GM21576 (cell line): ENCODE measurements around the gene LOXL3.
"Not testable (repeated sequence)": the region's sequence is repeated elsewhere in the genome, so short reads cannot be mapped to it uniquely, and the experiment has no call there.

Experiments used
- ATAC-seq: cut with Tn5 transposase; IDR thresholded peaks from one replicate; pipeline ENCODE4 v1.9.1; 2021; ENCODE audit warnings: mild to moderate bottlenecking, moderate library complexity; ENCODE audit not compliant: unreplicated experiment

The LOXL3 gene

GRCh38 chr2:74496997-74497776, 56.6 kb downstream of the LOXL3 start:
- no peak for ATAC-seq

- ATAC-seq, result no peak
Observed at GRCh38 chr2:74495440-74495839, 58.3 kb downstream of the LOXL3 start.

- ATAC-seq, result no peak
Observed at GRCh38 chr2:74493546-74493945, 60.2 kb downstream of the LOXL3 start.

- no peak for ATAC-seq
Observed at GRCh38 chr2:74491648-74492544, 61.8 kb downstream of the LOXL3 start.

GRCh38 chr2:74489906-74490305, 63.8 kb downstream of the LOXL3 start:
- no peak for ATAC-seq

GRCh38 chr2:74488643-74489481, 64.9 kb downstream of the LOXL3 start:
- ATAC-seq, result no peak

- ATAC-seq, result no peak
Observed at GRCh38 chr2:74486141-74486540, 67.6 kb downstream of the LOXL3 start.

GRCh38 chr2:74483675-74484164, 70.0 kb downstream of the LOXL3 start:
- ATAC-seq, result not testable (repeated sequence)

- peak; percentile 87 for ATAC-seq
Observed at GRCh38 chr2:74482801-74483674, 70.7 kb downstream of the LOXL3 start, which contains the start of the genes CCDC142 and TTC31. TSS of gene CCDC142 (minus strand) at chr2:74482998. CDS start at chr2:74482837, 161 bp downstream. TSS of gene TTC31 (plus strand) at chr2:74483081. CDS start at chr2:74483096, 15 bp downstream.
